ENCODE results near the gene OR2Z1. TPM values are rescaled to one million over a fixed set of nuclear protein-coding genes. Genes with fewer than 3 reads are reported as not detected.

OR2Z1 gene, protein sequence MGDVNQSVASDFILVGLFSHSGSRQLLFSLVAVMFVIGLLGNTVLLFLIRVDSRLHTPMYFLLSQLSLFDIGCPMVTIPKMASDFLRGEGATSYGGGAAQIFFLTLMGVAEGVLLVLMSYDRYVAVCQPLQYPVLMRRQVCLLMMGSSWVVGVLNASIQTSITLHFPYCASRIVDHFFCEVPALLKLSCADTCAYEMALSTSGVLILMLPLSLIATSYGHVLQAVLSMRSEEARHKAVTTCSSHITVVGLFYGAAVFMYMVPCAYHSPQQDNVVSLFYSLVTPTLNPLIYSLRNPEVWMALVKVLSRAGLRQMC
- not detected for polyA plus RNA-seq (2013, experiment 1 of 2)
- not detected for polyA plus RNA-seq (2013, experiment 2 of 2)

GRCh38 chr19:8721334-8721733, at the start of gene OR2Z1:
Gene OR2Z1 (plus strand): TSS chr19:8721634. CDS start chr19:8731029, 9,395 bp downstream.
- Histone ChIP-seq H3K27ac (replicated peaks; ENCODE audit: low read length) (no peak within 1 kb of the TSS), H4K8ac (ENCODE audit: low read depth, low read length) (no peak within 1 kb of the TSS), H3K9ac (ENCODE audit: low read depth, low read length, poor library complexity) (no peak within 1 kb of the TSS), H2BK5ac (ENCODE audit: low read length) (no peak within 1 kb of the TSS), H3K14ac (ENCODE audit: low read length) (no peak within 1 kb of the TSS), H3K79me1 (ENCODE audit: low read depth, low read length) (no peaks in the 10 kb centered on the region), H3K4me1 (ENCODE audit: control insufficient read depth in 2 of 2, insufficient read depth in 1 of 2, low read depth in 1 of 2, low read length in 2 of 2) (no peaks in the 10 kb centered on the region), H2AFZ (ENCODE audit: low read length) (no peak within 1 kb of the TSS), H3K4me3 (ENCODE audit: low read length in 2 of 2) (no peak within 1 kb of the TSS), H3K18ac (ENCODE audit: low read length) (no peak within 1 kb of the TSS), H2BK15ac (ENCODE audit: low read length) (no peak within 1 kb of the TSS), H3K27me3 (ENCODE audit: control insufficient read depth in 3 of 3, insufficient read depth in 3 of 3, low read depth in 1 of 3, low read length in 3 of 3) (peaks cover 0 to 6% (median 0%) of the 10 kb centered on the region in 3 experiments), H3K9me3 (replicated peaks in 1 of 2; ENCODE audit: control insufficient read depth in 2 of 2, insufficient read depth in 1 of 2, low read depth in 1 of 2, low read length in 2 of 2) (peaks cover 0 to 16% of the 10 kb centered on the region in 2 donors), H2BK12ac (ENCODE audit: low read length) (no peak within 1 kb of the TSS), H2BK120ac (ENCODE audit: low read depth, low read length) (no peak within 1 kb of the TSS), H2AK5ac (ENCODE audit: low read depth, low read length) (no peak within 1 kb of the TSS), H3K36me3 (replicated peaks in 1 of 2; ENCODE audit: control insufficient read depth in 2 of 2, insufficient read depth in 2 of 2, low read length in 2 of 2) (no peaks in the 10 kb centered on the region), H3K23ac (ENCODE audit: low read depth, low read length, poor library complexity) (no peak within 1 kb of the TSS), H4K91ac (ENCODE audit: low read depth, low read length, poor library complexity) (no peak within 1 kb of the TSS), H3K4ac (ENCODE audit: low read length) (no peak within 1 kb of the TSS), H3K4me2 (ENCODE audit: insufficient read depth, low read length, poor library complexity, severe bottlenecking) (no peak within 1 kb of the TSS)
- WGBS, 2 donors (ENCODE audit: extremely low coverage in 2 of 2, insufficient read length in 2 of 2, insufficient replicate concordance in 1 of 2), result no CpG with 5 or more reads among the region's 1 CpG
- DNase-seq (ENCODE audit: low spot score), result no peak

DNA sequence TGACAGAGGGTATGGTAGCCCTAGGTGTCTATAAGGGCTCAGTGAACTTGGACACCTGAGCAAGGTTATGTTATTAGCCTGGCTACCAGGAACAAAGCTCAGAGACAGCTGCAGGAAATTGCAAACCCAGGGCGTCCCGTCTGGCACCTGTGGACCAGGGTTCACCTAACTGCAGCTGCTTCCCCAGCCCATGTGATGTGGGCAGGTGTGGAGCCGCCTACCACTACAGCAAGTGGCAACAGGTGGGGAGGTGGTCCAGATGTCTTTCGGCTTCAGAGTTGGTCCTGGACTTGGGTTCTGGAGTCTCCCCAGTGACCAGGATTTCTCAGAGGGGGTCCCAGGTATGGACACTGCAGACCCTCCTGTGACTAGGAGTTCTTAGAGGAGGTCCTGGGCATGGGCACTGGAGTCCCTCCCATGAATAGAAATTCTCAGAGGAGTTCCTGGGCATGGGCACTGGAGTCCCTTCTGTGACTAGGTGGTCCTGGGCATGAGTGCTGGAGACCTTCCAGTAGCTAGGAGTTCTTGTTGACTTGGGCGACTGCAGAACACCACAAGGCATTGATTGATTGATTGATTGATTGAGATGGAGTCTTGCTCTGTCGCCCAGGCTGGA, 48.0 kb upstream of the OR2Z1 start:
- Histone ChIP-seq H3K9me3 (replicated peaks in 1 of 2; ENCODE audit: control insufficient read depth in 2 of 2, insufficient read depth in 1 of 2, low read depth in 1 of 2, low read length in 2 of 2) (peaks cover 0 to 2% of the 10 kb centered on the region in 2 donors), H4K8ac (ENCODE audit: low read depth, low read length) (no peak overlapping the region), H3K23ac (ENCODE audit: low read depth, low read length, poor library complexity) (no peak overlapping the region), H2BK15ac (ENCODE audit: low read length) (no peak overlapping the region), H2BK5ac (ENCODE audit: low read length) (no peak overlapping the region), H3K36me3 (replicated peaks in 1 of 2; ENCODE audit: control insufficient read depth in 2 of 2, insufficient read depth in 2 of 2, low read length in 2 of 2) (no peaks in the 10 kb centered on the region), H2BK120ac (ENCODE audit: low read depth, low read length) (no peak overlapping the region), H3K4me1 (ENCODE audit: control insufficient read depth in 2 of 2, insufficient read depth in 1 of 2, low read depth in 1 of 2, low read length in 2 of 2) (no peaks in the 10 kb centered on the region), H3K4me2 (ENCODE audit: insufficient read depth, low read length, poor library complexity, severe bottlenecking) (no peak overlapping the region), H2AK5ac (ENCODE audit: low read depth, low read length) (no peak overlapping the region), H3K79me1 (ENCODE audit: low read depth, low read length) (no peaks in the 10 kb centered on the region), H3K18ac (ENCODE audit: low read length) (no peak overlapping the region), H3K4me3 (ENCODE audit: low read length in 2 of 2) (no peak overlapping the region), H3K14ac (ENCODE audit: low read length) (no peak overlapping the region), H2AFZ (ENCODE audit: low read length) (no peak overlapping the region), H3K27me3 (ENCODE audit: control insufficient read depth in 3 of 3, insufficient read depth in 3 of 3, low read depth in 1 of 3, low read length in 3 of 3) (peaks cover 0 to 3% (median 0%) of the 10 kb centered on the region in 3 experiments), H3K9ac (ENCODE audit: low read depth, low read length, poor library complexity) (no peak overlapping the region), H4K91ac (ENCODE audit: low read depth, low read length, poor library complexity) (no peak overlapping the region), H3K4ac (ENCODE audit: low read length) (no peak overlapping the region), H2BK12ac (ENCODE audit: low read length) (no peak overlapping the region), H3K27ac (replicated peaks; ENCODE audit: low read length) (no peak overlapping the region)
- no peak for DNase-seq (ENCODE audit: low spot score)
- no CpG with 5 or more reads among the region's 6 CpGs for WGBS, 2 donors (ENCODE audit: extremely low coverage in 2 of 2, insufficient read length in 2 of 2, insufficient replicate concordance in 1 of 2)

GRCh38 chr19:8675066-8675465, 46.4 kb upstream of the OR2Z1 start:
- no peak overlapping the region for H3K4me3 ChIP-seq (ENCODE audit: low read length in 2 of 2)
- no peak overlapping the region for H2BK12ac ChIP-seq (ENCODE audit: low read length)
- no CpG with 5 or more reads among the region's 3 CpGs for WGBS, 2 donors (ENCODE audit: extremely low coverage in 2 of 2, insufficient read length in 2 of 2, insufficient replicate concordance in 1 of 2)
- no peak overlapping the region for H3K4me2 ChIP-seq (ENCODE audit: insufficient read depth, low read length, poor library complexity, severe bottlenecking)
- no peaks in the 10 kb centered on the region for H3K27me3 ChIP-seq (ENCODE audit: control insufficient read depth in 3 of 3, insufficient read depth in 3 of 3, low read depth in 1 of 3, low read length in 3 of 3)
- H4K91ac ChIP-seq (ENCODE audit: low read depth, low read length, poor library complexity), result no peak overlapping the region
- H3K36me3 ChIP-seq (replicated peaks in 1 of 2; ENCODE audit: control insufficient read depth in 2 of 2, insufficient read depth in 2 of 2, low read length in 2 of 2), result no peaks in the 10 kb centered on the region
- no peak overlapping the region for H3K27ac ChIP-seq (replicated peaks; ENCODE audit: low read length)
- no peak overlapping the region for H3K23ac ChIP-seq (ENCODE audit: low read depth, low read length, poor library complexity)
- no peak overlapping the region for H4K8ac ChIP-seq (ENCODE audit: low read depth, low read length)
- no peak overlapping the region for H3K9ac ChIP-seq (ENCODE audit: low read depth, low read length, poor library complexity)
- H3K18ac ChIP-seq (ENCODE audit: low read length), result no peak overlapping the region
- no peak overlapping the region for H2BK5ac ChIP-seq (ENCODE audit: low read length)
- no peak overlapping the region for H2AK5ac ChIP-seq (ENCODE audit: low read depth, low read length)
- no peaks in the 10 kb centered on the region for H3K4me1 ChIP-seq (ENCODE audit: control insufficient read depth in 2 of 2, insufficient read depth in 1 of 2, low read depth in 1 of 2, low read length in 2 of 2)
- no peak overlapping the region for H3K4ac ChIP-seq (ENCODE audit: low read length)
- H2AFZ ChIP-seq (ENCODE audit: low read length), result no peak overlapping the region
- H2BK15ac ChIP-seq (ENCODE audit: low read length), result no peak overlapping the region
- no peak for DNase-seq (ENCODE audit: low spot score)
- no peaks in the 10 kb centered on the region for H3K79me1 ChIP-seq (ENCODE audit: low read depth, low read length)
- H3K14ac ChIP-seq (ENCODE audit: low read length), result no peak overlapping the region
- peaks cover 0 to 6% of the 10 kb centered on the region in 2 donors for H3K9me3 ChIP-seq (replicated peaks in 1 of 2; ENCODE audit: control insufficient read depth in 2 of 2, insufficient read depth in 1 of 2, low read depth in 1 of 2, low read length in 2 of 2)
- H2BK120ac ChIP-seq (ENCODE audit: low read depth, low read length), result no peak overlapping the region

DNA sequence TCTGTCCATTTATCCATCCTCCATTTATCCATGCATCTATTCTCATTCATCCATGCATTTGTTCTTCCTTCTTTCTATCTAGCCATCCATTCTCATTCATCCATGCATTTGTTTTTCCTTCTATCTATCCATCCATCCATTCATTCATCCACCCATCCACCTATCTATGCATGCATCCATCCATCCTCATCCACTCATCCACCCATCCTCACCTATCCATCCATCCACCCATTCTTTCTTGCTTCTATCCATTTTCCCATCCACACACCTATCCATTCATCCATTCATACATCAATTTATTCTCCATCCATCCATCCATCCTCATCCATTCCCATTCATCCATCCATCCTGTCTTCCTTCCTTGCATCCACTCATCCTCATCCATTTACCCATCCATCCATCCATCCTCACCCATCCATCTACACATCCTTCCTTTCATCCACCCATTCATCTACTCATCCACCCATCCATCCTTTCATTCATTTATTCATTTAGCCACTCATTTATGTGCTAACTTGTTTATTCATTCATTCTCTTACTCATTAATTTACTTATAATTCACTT, 43.1 kb upstream of the OR2Z1 start:
- Histone ChIP-seq H4K8ac (ENCODE audit: low read depth, low read length) (no peak overlapping the region), H3K27ac (replicated peaks; ENCODE audit: low read length) (no peak overlapping the region), H2BK5ac (ENCODE audit: low read length) (no peak overlapping the region), H3K4ac (ENCODE audit: low read length) (no peak overlapping the region), H4K91ac (ENCODE audit: low read depth, low read length, poor library complexity) (no peak overlapping the region), H2BK15ac (ENCODE audit: low read length) (no peak overlapping the region), H2BK120ac (ENCODE audit: low read depth, low read length) (no peak overlapping the region), H2BK12ac (ENCODE audit: low read length) (no peak overlapping the region), H3K27me3 (ENCODE audit: control insufficient read depth in 3 of 3, insufficient read depth in 3 of 3, low read depth in 1 of 3, low read length in 3 of 3) (no peaks in the 10 kb centered on the region), H2AK5ac (ENCODE audit: low read depth, low read length) (no peak overlapping the region), H2AFZ (ENCODE audit: low read length) (no peak overlapping the region), H3K4me2 (ENCODE audit: insufficient read depth, low read length, poor library complexity, severe bottlenecking) (no peak overlapping the region), H3K4me3 (ENCODE audit: low read length in 2 of 2) (no peak overlapping the region), H3K36me3 (replicated peaks in 1 of 2; ENCODE audit: control insufficient read depth in 2 of 2, insufficient read depth in 2 of 2, low read length in 2 of 2) (no peaks in the 10 kb centered on the region), H3K4me1 (ENCODE audit: control insufficient read depth in 2 of 2, insufficient read depth in 1 of 2, low read depth in 1 of 2, low read length in 2 of 2) (no peaks in the 10 kb centered on the region), H3K79me1 (ENCODE audit: low read depth, low read length) (no peaks in the 10 kb centered on the region), H3K9ac (ENCODE audit: low read depth, low read length, poor library complexity) (no peak overlapping the region), H3K18ac (ENCODE audit: low read length) (no peak overlapping the region), H3K23ac (ENCODE audit: low read depth, low read length, poor library complexity) (no peak overlapping the region), H3K14ac (ENCODE audit: low read length) (no peak overlapping the region), H3K9me3 (replicated peaks in 1 of 2; ENCODE audit: control insufficient read depth in 2 of 2, insufficient read depth in 1 of 2, low read depth in 1 of 2, low read length in 2 of 2) (peaks cover 0 to 6% of the 10 kb centered on the region in 2 donors)
- DNase-seq (ENCODE audit: low spot score), result no peak

Measured in neuronal stem cell (in vitro differentiated cells).